Activated gamma-delta T cell treated with anti-CD3 and anti-CD28 coated beads, Interleukin-2, amount 50 U/mL, for 16 hours (primary cell): ENCODE data around the gene ACAD9.
"Not testable (repeated sequence)": the region's sequence is repeated elsewhere in the genome, so short reads cannot be mapped to it uniquely, and the experiment has no call there.

Source experiments
- DNase-seq: peaks from one replicate; pipeline ENCODE4 v3.0.0-alpha.2; 2020; ENCODE audit warnings: low read depth

ACAD9 gene

GRCh38 chr3:128895843-128896697, 16.6 kb downstream of the ACAD9 start:
- DNase-seq = no peak

- no peak for DNase-seq
These were observed 23.0 kb downstream of the ACAD9 start for GRCh38 chr3:128902426-128902825.

- no peak for DNase-seq
These were observed 24.1 kb downstream of the ACAD9 start for GRCh38 chr3:128903501-128903900.

- DNase-seq = no peak
These were observed 26.8 kb downstream of the ACAD9 start for GRCh38 chr3:128906031-128906803.

GRCh38 chr3:128906804-128907525, 27.5 kb downstream of the ACAD9 start:
- no peak for DNase-seq

GRCh38 chr3:128907706-128908445, 28.5 kb downstream of the ACAD9 start:
- no peak for DNase-seq

- DNase-seq = no peak
These were observed 29.5 kb downstream of the ACAD9 start for GRCh38 chr3:128908951-128909350.

- DNase-seq = no peak
These were observed 30.6 kb downstream of the ACAD9 start for GRCh38 chr3:128910006-128910405.

GRCh38 chr3:128911911-128912310, 32.5 kb downstream of the ACAD9 start:
- DNase-seq = no peak

GRCh38 chr3:128914966-128915645, 35.7 kb downstream of the ACAD9 start:
- no peak for DNase-seq

- no peak for DNase-seq
These were observed 37.9 kb downstream of the ACAD9 start for GRCh38 chr3:128917291-128917690.

- no peak for DNase-seq
These were observed 40.6 kb downstream of the ACAD9 start for GRCh38 chr3:128919988-128920387.

GRCh38 chr3:128922804-128923459, 43.5 kb downstream of the ACAD9 start:
- peak; percentile 19 for DNase-seq

GRCh38 chr3:128923576-128923975, 44.2 kb downstream of the ACAD9 start:
- DNase-seq = no peak

- DNase-seq = not testable (repeated sequence)
These were observed 44.6 kb downstream of the ACAD9 start for GRCh38 chr3:128923986-128924385.

GRCh38 chr3:128929364-128929763, 49.9 kb downstream of the ACAD9 start:
- no peak for DNase-seq

GRCh38 chr3:128931046-128931445, 51.6 kb downstream of the ACAD9 start:
- DNase-seq = no peak

- no peak for DNase-seq
These were observed 53.2 kb downstream of the ACAD9 start for GRCh38 chr3:128932516-128933212.

GRCh38 chr3:128933213-128933921, 53.9 kb downstream of the ACAD9 start:
- no peak for DNase-seq

- DNase-seq = no peak
These were observed 54.5 kb downstream of the ACAD9 start for GRCh38 chr3:128933922-128934253.
